A673 (cell line): ENCODE data around the gene PSMB2. TPM values are rescaled to one million over a fixed set of nuclear protein-coding genes. Genes with fewer than 3 reads are reported as not detected.

Source experiments
- BruUV-seq: library from RNA; stranded (reverse); fragments of 400-500 nt; replicated peaks from 2 replicates; lab custom pipeline; 2021; lab: Mats Ljungman, UMichigan
- CTCF ChIA-PET: fragments of 300-600 bp; sonication (Branson Sonifier 250); formaldehyde crosslinking; loops from one replicate; lab custom pipeline; 2022; ENCODE audit warnings: antibody characterized with exemption; lab: Charles Lee
- POLR2A ChIA-PET: fragments of 300-600 bp; sonication (Branson Sonifier 250); formaldehyde crosslinking; loops from one replicate; lab custom pipeline; 2022; ENCODE audit warnings: antibody characterized with exemption; ENCODE audit not compliant: low non-redundant PET; lab: Charles Lee
- DNase-seq: peaks from one replicate; pipeline ENCODE4 v3.0.0-alpha.2; 2015; ENCODE audit warnings: low spot score
- H3K27ac ChIP-seq: fragments of 200-600 bp; sonication (generic); 2 replicates; pipeline ENCODE4 v1.5.1; 2016; ENCODE audit warnings: mixed run types, low read depth, mild to moderate bottlenecking, mixed read lengths, antibody characterized with exemption, low read length; ENCODE audit not compliant: poor library complexity, severe bottlenecking
- H3K27me3 ChIP-seq: fragments of 200-600 bp; sonication (generic); replicated peaks from 2 replicates; pipeline ENCODE4 v1.6.1; 2017; ENCODE audit warnings: mixed run types, low read depth, mild to moderate bottlenecking, mixed read lengths, antibody characterized with exemption, low read length; ENCODE audit not compliant: insufficient read depth, poor library complexity
- H3K36me3 ChIP-seq: fragments of 200-600 bp; sonication (generic); 2 replicates; pipeline ENCODE4 v1.6.1; 2016; ENCODE audit warnings: mixed run types, mild to moderate bottlenecking, mixed read lengths, antibody characterized with exemption, low read length; ENCODE audit not compliant: insufficient read depth, poor library complexity, severe bottlenecking
- H3K4me1 ChIP-seq: fragments of 200-600 bp; sonication (generic); 2 replicates; pipeline ENCODE4 v1.6.1; 2017; ENCODE audit warnings: mixed run types, mild to moderate bottlenecking, mixed read lengths, antibody characterized with exemption, low read length; ENCODE audit not compliant: insufficient read depth, poor library complexity, severe bottlenecking
- H3K4me3 ChIP-seq: fragments of 200-600 bp; sonication (generic); 2 replicates; pipeline ENCODE4 v1.5.1; 2016; ENCODE audit warnings: low read depth, mixed run types, mild to moderate bottlenecking, mixed read lengths, low read length; ENCODE audit not compliant: poor library complexity, severe bottlenecking
- H3K9me3 ChIP-seq: fragments of 200-600 bp; sonication (generic); 2 replicates; pipeline ENCODE4 v1.6.1; 2016; ENCODE audit warnings: mixed run types, low read depth, mild to moderate bottlenecking, mixed read lengths, antibody characterized with exemption, low read length; ENCODE audit not compliant: poor library complexity, severe bottlenecking
- CTCF ChIP-seq: fragments of 300-800, 200-600 bp; sonication (generic); conservative IDR thresholded peaks from 2 replicates; pipeline ENCODE4 v1.5.1; 2017; ENCODE audit warnings: low read depth, mild to moderate bottlenecking, antibody characterized with exemption, low read length, moderate library complexity, mixed read lengths
- EZH2 ChIP-seq: fragments of 200-600 bp; sonication (generic); IDR thresholded peaks from 2 replicates; pipeline ENCODE4 v1.6.1; 2017; ENCODE audit warnings: borderline replicate concordance, low read depth, mild to moderate bottlenecking, mixed read lengths, antibody characterized with exemption, low read length; ENCODE audit not compliant: poor library complexity, severe bottlenecking
- intact Hi-C: fragments of 100-400 bp; cut with micrococcal nuclease; formaldehyde crosslinking; loops from one replicate; pipeline ENCODE4 v1.10.0; 2022; ENCODE audit not compliant: unreplicated experiment
- total RNA-seq: library from RNA; stranded (reverse); gene quantifications from 2 replicates; pipeline ENCODE4 v1.2.3, GENCODE V29; 2021

The PSMB2 gene
- total RNA-seq, 1 experiment from 2014 or later, result 169 TPM

GRCh38 chr1:35605867-35606182 is 35.5 kb downstream of the PSMB2 start:
- Histone ChIP-seq H3K4me1 (no peaks in the 10 kb centered on the region), H3K4me3 (no peak overlapping the region), H3K9me3 (no peaks in the 10 kb centered on the region), H3K27ac (no peak overlapping the region), H3K27me3 (no peaks in the 10 kb centered on the region), H3K36me3 (peaks cover 85% of the 10 kb centered on the region)
- DNase-seq, result no peak
- intact Hi-C loops, result no loop called here
- TF ChIP-seq EZH2, result no peak
- TF ChIP-seq CTCF, result no peak
- no TSS peak for BruUV-seq
- ChIA-PET POLR2A (no interaction called here), CTCF (no interaction called here)

- CTCF ChIA-PET, result no interaction called here
- no peak for DNase-seq
- H3K4me3 ChIP-seq, result no peak overlapping the region
Measured at GRCh38 chr1:35605071-35605866, 36.1 kb downstream of the PSMB2 start.

GRCh38 chr1:35603941-35604340 is 37.4 kb downstream of the PSMB2 start:
- Histone ChIP-seq H3K4me3 (no peak overlapping the region), H3K27me3 (no peaks in the 10 kb centered on the region), H3K27ac (no peak overlapping the region), H3K4me1 (no peaks in the 10 kb centered on the region), H3K9me3 (no peaks in the 10 kb centered on the region), H3K36me3 (peaks cover 78% of the 10 kb centered on the region)
- ChIA-PET CTCF (no interaction called here), POLR2A (no interaction called here)
- no TSS peak for BruUV-seq
- TF ChIP-seq CTCF (no peak), EZH2 (no peak)
- intact Hi-C loops, result no loop called here
- DNase-seq, result no peak

More at GRCh38 chr1:35605071-35605866, 36.1 kb downstream of the PSMB2 start:
- Histone ChIP-seq H3K9me3 (no peaks in the 10 kb centered on the region), H3K4me1 (no peaks in the 10 kb centered on the region), H3K27me3 (no peaks in the 10 kb centered on the region), H3K27ac (no peak overlapping the region), H3K36me3 (peaks cover 87% of the 10 kb centered on the region)
- BruUV-seq, result no TSS peak
- POLR2A ChIA-PET, result no interaction called here
- intact Hi-C loops, result no loop called here
- no peak for TF ChIP-seq EZH2
- TF ChIP-seq CTCF, result no peak
